Stromal cell of bone marrow (primary cell): ENCODE measurements around the gene TNS1.

Experiments
- DNase-seq: peaks from one replicate; pipeline ENCODE4 v3.0.0-alpha.2; 2012; ENCODE audit warnings: low read depth

The TNS1 gene

DNA sequence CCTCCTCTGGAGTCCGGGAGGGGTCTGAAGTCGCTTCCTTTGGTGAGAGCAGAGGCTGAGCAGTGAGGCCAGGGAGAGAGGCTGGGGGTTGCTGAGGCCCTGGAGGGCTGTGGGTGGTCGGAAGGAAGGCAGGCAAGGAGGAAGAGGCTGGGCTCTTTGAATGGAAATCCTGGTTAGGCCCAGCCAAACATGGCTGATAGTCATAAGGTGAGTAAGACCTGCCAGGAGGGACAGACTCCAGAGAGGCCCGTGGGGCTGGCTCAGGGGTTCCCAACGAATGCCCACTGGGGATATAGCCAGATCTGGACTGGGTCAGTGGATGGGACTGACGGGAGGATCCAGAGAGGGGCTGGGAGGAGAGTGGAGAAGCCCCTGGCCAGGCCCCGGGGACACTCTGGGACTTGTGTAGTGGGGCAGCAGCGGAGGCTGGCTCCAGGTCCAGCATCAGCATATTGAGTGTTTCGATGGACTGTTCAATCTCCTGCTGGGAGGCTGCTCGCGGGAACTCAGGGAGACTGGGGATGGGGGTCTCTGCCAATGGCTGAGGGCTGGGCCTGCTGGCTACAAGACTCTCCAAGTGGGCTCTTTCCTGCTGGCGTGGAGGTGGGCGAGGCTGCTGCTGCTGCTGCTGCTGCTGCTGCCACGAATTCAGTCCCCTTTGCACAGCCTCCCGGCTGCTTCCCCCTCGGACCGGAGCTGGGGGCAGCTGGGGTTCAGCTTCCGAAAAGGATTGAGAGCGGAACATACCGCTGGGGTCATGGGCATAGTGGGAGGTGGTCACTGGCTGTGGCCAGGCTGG lies 155.0 kb downstream of the TNS1 start:
- DNase-seq, result no peak

DNA sequence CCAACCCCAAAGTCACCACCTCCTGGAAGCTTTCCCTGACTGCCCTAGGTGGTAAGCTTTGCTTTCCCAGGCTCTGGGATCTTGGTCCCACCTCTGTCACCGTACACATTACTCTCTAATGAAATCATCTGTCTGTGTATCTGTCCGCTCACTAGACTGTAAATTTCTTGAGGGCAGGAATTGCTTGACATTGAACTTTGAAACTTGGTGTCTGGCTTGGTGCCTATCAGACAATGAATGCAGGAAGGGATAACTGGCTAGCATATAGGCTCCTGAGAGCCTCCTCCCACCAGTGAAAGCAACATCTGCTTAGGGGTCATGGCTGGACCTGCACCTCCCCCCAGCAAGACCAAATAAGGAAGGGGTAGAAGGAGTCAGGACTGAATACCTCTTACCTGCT lies 155.7 kb downstream of the TNS1 start:
- no peak for DNase-seq

DNA sequence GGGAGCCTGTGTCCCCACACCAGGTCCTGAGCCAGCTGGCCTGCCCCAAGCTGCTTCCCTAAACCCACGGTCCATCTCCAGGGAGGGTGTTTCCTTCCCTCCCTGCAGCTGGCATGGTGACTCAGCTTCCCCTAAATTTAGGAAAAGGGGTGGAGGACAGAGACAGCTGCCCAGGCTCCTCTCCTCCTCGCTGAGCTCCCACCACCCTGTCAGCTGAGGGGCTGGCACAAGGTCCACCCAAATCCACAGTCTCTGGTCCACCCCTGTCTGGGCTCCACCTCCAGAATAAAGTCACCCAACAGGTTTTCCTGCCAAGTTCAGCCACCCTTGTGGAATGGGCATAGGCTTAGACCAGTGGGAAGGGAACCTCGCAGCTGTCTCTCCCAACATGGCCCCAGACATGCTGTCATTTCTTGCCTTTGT lies 156.5 kb downstream of the TNS1 start:
- DNase-seq, result no peak

DNA sequence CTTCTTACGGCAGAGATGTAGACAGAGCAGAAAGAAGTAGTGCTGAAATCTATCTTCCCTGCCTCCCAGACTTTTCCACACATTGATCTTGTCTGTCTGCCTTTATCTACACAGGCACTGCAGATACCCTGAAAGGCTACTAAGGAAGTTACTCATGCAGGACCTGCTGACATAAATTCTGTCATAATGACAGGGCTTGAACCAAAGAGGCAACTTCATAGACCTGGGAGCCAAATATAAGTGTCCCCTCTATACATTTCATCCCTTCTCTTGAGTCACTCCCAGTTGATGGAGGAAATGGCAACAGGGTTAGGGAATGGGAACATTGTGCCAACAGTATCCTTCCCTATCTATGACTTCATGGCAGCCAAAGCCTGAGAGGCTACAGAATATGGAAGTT lies 157.5 kb downstream of the TNS1 start:
- no peak for DNase-seq

DNA sequence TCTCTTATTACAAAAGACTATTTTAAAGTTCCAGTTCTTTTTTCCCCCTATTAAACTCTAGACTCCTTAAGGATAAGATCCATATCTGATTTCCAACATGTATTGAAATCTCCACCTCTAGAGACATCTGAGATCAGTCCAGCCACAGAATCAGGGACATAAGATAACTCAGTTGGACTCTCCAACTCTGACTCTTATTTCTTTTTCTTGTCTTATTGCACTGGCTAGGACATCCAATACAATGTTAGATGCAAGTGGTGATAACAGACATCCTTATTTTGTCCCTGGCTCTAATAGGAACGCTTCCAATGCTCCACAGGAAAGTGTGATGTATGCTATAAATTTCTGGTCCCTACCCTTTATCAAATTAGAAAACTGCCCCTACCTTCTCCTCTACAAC lies 158.1 kb downstream of the TNS1 start:
- no peak for DNase-seq

DNA sequence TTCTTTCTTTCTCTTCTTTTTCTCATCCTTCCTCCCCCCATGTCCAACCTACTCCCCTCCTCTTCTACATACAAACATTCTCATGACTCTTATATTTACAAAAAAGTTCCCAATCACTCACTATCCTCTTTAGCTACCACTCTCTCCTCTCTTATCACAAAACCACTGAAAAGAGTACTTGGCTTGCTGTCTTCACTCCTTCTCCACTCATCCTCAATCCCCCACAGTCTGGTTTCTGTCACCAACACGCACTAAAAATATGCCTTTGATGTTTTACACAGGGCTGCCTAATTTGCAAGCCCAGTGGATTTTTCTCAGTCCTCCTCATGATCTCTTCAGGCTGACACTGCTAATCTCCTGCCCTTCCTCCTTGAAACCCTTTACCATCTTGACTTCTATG lies 159.5 kb downstream of the TNS1 start:
- no peak for DNase-seq

DNA sequence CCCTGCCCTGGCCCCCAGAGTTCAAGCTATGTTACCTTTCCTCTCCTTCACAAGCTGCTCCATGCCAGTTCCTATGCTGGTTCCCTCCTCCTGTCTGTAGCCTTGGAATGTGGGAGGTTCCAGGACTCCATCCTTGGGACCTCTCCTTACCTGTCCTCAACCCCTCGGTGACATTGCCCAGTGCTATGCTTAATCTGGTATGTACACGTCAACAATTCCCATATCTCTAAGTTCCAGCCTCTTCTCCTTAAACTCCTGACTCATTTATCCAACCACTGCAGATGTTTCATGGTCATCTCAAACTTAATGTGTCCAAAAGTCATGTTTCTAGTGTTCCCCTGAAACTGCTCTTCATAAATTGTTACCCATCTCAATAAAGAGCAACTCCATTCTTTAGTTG lies 160.8 kb downstream of the TNS1 start:
- no peak for DNase-seq

DNA sequence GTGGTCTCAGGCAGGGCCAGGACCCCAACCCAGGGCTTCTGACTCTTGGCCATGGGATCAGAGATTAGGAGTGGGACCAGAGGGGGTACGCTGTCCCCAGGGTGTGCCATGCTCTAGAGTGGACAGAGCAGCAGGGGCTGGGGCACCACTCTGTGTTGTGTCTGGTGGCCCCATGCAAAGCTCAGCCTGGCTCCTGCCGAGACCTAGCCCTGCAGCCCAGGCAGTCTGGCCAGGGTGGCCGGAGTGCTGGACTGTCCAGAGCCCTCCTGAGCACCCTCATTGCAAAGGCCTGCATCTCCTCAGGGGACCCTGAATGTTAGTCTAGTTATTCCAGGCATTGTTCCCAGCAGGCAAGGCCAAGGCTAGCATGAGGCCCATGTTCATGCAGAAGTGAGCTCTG lies 162.3 kb downstream of the TNS1 start:
- DNase-seq, result no peak

DNA sequence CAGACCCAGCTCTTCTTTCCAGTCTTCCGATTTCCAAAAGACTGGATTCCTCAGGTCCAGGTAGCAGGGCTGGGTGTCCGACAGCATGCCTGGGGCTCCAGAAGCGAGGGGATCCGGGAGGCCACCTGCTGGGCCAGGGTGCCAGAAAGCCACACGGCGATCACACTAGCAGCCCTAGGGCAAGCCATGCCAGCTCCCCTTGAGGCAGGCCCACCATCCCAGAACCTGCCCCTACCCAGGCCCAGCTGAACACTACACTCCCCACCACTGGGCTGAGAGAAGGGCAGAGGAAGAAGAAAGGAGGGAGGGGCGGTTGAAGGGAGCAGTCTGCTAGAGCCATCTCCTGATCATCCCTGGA lies 163.1 kb downstream of the TNS1 start:
- DNase-seq, result no peak

DNA sequence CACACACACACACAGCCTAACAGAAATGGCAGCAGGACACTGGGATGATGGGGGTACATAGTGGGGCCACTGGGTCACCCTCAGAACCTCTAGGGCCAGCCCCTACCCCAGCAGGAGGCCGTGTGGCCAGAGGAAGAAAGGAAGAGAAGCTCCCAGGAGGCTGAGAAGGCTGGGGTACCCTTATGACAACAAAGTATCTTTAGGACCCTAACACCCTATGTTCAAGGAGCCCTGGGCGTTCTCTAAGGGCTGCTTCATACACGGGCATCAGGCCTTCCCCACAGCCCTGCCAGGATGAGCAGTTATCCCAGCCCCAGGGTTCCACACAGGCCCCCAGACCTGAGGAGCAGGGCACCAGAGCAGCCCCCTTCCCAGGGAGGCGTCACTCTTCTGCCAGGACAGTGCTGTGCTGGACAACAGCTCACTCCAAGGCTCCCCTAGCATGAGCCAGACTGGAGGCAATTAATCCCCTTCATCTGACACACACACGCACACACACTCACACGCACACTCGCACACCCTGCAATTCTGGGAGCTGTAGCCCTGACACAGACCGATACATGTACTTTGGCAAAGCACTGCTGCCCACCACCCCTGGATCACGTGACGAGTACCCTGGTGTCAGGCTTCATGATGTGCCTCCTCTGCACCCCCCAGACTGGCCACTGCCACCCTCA lies 163.6 kb downstream of the TNS1 start:
- no peak for DNase-seq

DNA sequence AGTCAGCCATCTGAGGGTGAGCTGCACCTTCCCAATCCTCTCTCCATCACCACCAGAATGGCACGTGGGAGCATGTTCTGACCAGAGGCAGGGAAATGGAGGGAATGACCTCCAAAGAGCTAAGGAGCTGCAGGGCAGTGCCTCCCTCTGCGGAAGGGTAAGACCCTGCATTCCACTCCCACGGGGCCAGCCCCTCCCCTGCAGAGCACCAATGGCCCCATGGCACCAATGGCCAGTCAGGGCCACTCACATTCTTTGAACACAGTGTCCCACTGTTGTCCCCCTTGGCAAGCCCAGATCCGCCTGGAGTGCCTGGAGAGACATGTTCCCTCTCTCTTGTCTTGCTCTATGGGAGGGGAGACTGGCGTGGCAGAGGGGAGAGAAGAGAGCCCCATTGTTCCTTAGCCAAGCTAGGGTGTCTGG lies 164.4 kb downstream of the TNS1 start:
- no peak for DNase-seq

DNA sequence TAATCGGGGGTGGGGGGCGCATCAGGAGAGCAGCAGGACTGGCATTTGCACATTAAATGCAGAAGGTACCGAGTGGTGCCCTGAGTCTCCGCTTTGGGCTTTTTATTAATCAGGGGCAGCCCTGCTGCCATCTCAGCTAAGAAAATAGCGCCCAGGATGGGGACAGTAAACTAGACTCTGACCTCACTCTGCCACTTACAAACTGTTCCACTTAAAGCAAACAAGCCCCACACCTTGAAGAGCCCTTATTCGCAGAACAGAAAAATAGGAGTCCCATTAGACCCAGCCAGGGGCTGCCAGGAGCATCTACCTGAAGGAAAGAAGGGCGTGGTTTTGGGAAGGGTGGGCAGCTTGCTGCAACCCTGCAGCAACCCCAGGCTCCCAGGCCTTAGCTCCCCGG lies 165.3 kb downstream of the TNS1 start:
- no peak for DNase-seq

DNA sequence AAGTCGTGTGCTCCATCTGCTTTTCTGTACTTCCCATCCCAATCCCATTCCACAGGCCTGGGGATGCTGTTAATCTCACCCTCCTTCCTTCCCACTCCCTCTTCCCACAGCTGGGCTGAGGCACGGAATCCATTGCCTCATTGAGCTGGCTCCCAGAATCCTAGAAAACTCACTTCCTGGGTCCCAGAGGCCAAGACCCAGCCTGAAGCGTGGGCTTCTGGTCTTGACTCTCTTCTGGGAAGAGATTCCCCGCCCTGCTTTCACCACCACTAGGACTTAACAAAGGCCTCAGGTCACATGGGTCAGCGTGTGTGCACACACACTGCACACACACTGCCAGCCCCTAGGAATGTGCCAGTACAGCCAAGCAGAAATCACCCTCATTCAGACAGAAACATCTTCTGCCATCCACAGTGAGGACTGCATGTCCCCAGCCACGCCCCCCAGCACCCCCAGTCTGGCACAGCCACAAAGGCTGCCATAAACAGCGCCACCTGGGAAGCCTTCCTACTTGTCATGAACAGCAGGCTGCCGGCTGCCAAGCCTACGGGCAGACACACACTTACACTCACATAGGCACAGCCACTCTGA lies 165.8 kb downstream of the TNS1 start:
- peak; percentile 64 for DNase-seq

DNA sequence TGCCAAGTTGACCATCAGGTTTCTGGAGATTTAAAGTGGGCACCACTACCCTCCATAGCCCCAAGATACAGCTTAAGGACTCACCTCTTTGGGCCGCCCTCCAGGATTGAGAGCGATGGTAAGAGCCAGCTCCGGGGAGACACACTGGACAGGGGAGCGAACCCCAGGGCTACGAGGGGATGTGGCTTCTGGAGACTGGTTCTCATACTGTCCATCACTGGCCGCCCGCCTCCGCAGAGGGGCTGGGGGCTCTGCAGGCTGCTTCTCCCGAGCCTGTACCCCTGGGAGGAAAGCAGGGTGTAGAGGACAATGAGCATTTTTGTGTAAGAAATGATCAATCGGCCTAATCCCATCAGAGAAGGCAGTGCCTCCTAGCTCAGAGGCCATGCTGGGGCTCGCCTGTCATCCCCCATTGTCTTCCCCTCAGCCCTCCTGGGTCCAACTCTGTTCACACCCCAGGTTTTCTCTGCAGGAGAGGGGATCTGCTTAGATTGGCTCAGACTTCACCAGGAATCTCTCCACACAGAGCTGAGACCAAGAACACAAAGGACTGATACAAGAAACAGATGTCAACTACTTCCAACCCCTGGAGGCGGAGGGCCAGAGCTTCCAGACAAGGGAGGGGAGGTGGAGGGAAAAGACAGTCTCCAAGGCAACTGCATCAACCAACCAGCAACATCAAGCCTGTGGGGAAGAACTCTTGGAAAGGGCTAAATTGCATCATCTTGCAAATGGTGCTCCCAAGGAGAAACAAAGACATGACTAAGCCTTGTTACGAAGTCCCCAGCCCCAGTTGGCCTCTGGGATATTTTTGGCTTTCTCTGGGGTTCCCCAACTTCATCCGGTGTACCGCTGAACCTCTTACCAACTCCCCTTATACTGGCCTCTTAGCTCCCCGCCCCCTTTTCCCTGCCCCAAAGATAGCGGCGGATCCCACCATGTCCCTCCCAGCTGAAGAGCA lies 166.6 kb downstream of the TNS1 start:
- peak; percentile 92 for DNase-seq

DNA sequence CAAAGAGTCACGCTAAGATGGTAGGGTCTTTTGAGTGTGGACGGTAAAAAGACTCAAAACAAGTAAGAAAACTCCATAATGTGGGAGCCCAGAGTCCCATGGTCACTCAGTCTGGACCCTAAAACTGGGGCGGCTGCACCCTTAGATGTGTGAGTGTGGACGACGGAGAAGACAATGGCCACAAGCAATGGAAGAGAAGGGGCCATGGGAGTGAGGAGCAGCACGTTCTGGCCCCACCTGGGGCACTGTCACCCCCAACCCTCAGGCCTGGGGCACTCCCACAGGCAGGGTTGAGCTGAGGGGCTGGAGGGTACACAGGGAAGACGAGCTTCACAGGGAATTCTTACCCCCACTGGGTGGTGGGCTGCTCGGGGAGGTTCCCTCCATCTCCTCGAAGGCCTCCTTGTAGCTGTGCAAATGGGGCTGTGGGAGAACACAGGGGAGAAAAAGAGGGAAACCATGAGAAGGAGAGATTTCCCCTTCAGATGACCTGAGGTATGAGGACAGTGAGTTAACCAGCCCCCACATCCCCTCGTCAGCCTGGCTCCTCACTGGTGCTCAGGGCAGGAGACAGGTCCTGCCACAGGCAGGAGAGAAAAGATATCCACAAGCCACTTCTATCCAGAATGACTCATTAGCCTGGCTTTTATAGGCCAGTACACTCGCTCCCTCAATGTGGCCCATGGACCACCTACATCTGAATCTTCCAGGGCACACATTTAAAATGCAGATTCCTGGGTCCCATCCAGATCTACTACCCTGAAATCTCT lies 167.9 kb downstream of the TNS1 start:
- no peak for DNase-seq

DNA sequence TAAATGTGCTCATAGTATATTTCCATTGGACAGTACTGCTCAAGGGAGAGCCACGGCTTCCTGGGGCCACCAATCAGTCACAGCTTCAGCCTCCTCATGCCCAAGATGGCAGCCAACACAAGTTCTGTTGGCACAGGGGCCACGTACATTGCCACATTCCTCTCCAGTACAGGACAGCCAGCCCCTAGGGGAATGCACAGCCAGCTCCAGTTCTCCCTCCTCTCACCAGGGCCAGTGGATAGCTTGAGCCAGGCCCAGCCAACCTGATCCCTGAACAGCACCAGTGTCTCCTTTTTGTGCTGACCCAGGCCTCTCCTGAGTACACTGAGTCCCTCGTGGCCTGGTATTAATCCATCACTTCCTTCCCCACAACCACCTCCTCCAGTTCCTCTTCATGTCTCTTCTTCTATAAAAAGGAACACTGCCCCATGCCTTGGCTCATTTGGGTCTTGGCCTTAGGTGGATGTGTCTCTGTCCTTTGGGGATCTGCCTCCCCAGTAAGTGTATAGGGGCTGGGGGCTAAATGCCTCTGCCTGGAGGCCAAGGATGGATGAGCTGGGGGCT lies 168.7 kb downstream of the TNS1 start:
- no peak for DNase-seq

DNA sequence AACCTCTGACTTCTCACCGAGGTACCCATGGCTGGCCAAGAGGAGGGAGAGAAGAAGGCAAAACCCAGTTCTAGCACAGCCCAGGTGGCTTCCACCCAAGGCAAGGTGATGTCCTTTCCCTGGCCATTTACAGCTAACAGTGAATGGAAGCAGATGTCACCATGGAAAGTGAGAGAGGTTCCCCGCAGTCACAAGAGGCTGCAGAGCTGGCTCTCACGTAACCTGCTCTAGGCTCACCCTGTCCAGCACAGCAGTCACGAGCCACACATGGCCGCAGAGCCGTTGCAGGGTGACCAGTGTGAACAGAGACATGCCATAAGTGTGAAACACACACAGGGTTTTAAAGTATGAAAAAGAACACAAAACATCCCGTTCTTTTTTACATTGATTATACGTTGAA lies 169.4 kb downstream of the TNS1 start:
- no peak for DNase-seq

DNA sequence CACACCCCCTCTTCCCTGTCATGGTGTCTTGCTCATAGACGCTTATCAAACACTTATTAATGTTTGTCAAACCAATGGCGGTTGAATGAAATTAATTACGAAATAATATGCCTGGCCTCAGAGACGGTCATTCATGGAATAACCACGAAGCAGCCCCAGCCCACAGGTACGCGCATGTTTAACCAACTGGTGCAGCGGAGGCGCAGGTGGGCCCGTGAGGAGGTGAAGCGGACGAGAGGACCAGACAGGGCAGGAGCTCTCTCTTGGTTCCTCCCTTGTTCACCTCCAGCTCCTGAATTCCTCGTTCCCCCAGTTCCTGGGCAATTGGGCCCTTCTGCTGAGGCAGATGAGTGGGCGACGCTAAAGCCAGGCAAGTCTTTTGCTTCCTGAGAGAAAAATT lies 169.8 kb downstream of the TNS1 start:
- no peak for DNase-seq

DNA sequence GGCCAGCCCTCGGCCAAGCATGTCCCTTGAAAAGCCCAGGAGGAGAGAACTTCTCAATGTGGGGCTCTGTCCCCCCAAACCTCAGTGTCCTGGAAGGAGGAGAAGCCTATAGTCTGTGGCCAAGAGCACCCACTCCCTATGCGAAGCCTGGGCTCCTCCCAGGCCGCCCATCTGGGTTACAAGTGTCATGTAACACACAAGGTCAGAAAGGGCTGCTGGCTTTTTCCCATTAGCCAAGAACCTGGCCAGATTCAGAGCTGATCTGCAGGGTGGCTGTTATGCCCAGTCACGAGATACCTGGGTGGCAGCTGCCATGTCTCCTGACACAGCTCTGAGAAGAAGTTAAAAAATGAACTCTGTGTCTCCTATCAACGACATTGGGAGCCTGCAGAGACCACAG lies 170.7 kb downstream of the TNS1 start:
- no peak for DNase-seq

DNA sequence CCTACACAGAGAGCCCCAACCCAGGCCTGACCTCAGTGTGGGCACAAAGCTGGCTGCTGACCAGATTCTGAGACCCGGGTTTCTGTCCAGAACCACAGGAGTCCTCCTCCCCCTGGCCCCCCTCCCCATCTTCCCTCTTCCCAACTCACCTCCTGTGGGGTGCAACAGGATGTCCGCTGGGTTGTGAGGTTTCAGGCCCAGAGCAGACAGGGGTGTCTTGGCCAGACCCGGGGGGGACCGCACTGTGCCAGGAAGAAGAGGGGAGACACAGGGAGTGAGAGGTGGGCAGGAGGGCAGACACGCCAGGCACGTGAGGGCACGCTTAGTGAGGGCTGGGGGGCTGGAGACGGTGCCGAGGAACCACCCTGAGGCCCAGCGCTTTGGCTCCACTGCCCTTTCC lies 171.5 kb downstream of the TNS1 start:
- no peak for DNase-seq

DNA sequence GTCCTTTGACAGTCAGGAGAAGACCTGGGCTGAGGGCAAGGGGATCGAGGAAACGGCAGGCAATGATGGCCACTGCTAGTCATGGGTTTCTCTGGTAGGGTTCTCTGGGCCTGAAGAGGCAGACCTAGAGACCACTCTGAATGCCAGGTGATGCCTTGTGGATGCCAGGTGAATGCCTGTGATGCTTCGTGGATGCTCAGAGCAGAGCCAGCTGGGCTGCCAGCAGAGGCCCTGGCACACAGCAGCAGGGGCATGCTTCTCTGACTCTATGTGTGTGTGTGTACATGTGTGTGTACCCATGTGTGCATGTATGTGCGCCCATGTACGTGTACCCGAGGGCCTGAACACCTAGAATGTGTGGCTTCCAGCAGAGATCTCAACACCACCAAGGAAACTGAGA lies 172.0 kb downstream of the TNS1 start:
- no peak for DNase-seq
